ENCODE data around the gene ITGA7. TPM values are rescaled to one million over a fixed set of nuclear protein-coding genes. Genes with fewer than 3 reads are reported as not detected.

Gene ITGA7
- total RNA-seq, 1 experiment from 2014 or later: 2.5 TPM

DNA sequence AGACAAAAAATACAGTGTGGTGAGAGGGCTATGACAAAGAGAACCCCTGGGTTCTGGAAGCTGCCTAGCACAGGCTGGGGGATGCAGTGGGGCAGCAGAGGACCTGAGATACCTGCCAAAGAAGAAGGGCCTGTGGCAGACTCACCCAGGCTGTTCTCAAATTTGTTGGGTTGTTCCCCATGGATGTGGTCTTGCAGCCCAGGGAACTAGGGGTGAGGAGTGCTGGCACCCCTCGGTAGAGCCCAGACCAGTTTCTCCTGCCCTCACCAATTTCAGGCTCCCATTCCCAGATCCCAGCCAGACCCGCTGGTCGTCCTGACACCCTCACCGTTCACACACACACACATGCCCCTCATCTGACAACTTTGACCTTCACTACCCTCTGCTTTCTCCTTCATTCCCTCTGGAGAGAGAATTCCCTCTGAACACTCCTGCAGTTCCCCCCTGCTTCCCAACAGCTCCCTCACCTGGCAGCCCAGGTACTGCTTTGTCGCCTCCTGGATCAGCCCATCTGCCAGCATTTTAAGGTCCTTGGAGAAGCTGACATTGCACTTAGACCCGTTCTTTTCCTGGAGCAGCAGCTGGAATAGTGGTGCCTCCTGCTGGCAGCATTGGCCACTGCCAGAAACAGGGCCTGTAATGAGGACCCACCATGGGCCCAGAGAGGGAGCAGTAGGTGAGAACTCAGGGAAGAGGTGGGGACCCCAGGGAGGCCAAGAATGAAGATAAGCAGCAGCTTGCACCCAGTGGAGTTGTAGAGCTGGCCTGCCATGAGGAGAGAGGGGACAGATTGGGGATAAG is 29.3 kb upstream of the ITGA7 start:
- BruUV-seq (replicated peaks): no TSS peak

GRCh38 chr12:55736076-55736475 is 28.4 kb upstream of the ITGA7 start:
- Histone ChIP-seq H3K27me3 (ENCODE audit: control insufficient read depth, insufficient read depth, low read length) (no peaks in the 10 kb centered on the region), H3K4me3 (ENCODE audit: low read depth in 2 of 2, low read length in 2 of 2) (no peak overlapping the region), H3K9me3 (ENCODE audit: control insufficient read depth, insufficient read depth, low read depth, low read length) (no peaks in the 10 kb centered on the region), H3K4me1 (ENCODE audit: control insufficient read depth, insufficient read depth, low read length) (peaks cover 6% of the 10 kb centered on the region), H3K36me3 (ENCODE audit: control insufficient read depth, insufficient read depth, low read length) (no peaks in the 10 kb centered on the region), H3K27ac (ENCODE audit: low read length) (no peak overlapping the region)
- ChIA-PET CTCF (interaction anchor here (0.6 kb wide), 1 partner anchor 333 kb away, joined by 9 read pairs; no protein-coding TSS in a partner anchor), POLR2A (no interaction called here)
- no peak for TF ChIP-seq REST (IDR thresholded peaks at IDR 0.05; ENCODE audit: insufficient read depth in 1 of 2, low read depth in 2 of 2, low read length in 1 of 2)
- no peak for TF ChIP-seq SIN3A (IDR thresholded peaks at IDR 0.05; ENCODE audit: borderline replicate concordance, insufficient read depth, low read depth, low read length)
- TF ChIP-seq, protein P1, sequence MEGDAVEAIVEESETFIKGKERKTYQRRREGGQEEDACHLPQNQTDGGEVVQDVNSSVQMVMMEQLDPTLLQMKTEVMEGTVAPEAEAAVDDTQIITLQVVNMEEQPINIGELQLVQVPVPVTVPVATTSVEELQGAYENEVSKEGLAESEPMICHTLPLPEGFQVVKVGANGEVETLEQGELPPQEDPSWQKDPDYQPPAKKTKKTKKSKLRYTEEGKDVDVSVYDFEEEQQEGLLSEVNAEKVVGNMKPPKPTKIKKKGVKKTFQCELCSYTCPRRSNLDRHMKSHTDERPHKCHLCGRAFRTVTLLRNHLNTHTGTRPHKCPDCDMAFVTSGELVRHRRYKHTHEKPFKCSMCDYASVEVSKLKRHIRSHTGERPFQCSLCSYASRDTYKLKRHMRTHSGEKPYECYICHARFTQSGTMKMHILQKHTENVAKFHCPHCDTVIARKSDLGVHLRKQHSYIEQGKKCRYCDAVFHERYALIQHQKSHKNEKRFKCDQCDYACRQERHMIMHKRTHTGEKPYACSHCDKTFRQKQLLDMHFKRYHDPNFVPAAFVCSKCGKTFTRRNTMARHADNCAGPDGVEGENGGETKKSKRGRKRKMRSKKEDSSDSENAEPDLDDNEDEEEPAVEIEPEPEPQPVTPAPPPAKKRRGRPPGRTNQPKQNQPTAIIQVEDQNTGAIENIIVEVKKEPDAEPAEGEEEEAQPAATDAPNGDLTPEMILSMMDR (IDR thresholded peaks at IDR 0.05): no peak
- TF ChIP-seq POLR2AphosphoS5 (IDR thresholded peaks at IDR 0.05; ENCODE audit: low read depth, low read length): no peak
- TF ChIP-seq TCF7L2 (IDR thresholded peaks at IDR 0.05; ENCODE audit: low read depth, low read length): no peak
- DNase-seq (ENCODE audit: low read depth, low spot score) (no peak), ATAC-seq (no peak)
- intact Hi-C loops (cut with micrococcal nuclease; ENCODE audit: unreplicated experiment): loop anchor here (5.0 kb wide), 1 partner anchor 81 kb away; the partner anchor contains the start of genes ORMDL2 and SARNP
- BruUV-seq (replicated peaks): no TSS peak
- in situ Hi-C loops (cut with HindIII; ENCODE audit: low pct_unique_long_range_greater_than_20kb, low sequenced_read_pairs): no loop called here

More for the DNA sequence above, 29.3 kb upstream of the ITGA7 start:
- CTCF ChIA-PET: interaction anchor here (0.5 to 2.7 kb wide), 4 partner anchors 13 to 158 kb away, joined by 3 to 17 read pairs (median 3); partner anchors contain the start of gene RDH5
- TF ChIP-seq POLR2AphosphoS5 (IDR thresholded peaks at IDR 0.05; ENCODE audit: low read depth, low read length): no peak
- TF ChIP-seq, protein P1 (IDR thresholded peaks at IDR 0.05): peak; percentile 93
- POLR2A ChIA-PET: no interaction called here
- no peaks in the 10 kb centered on the region for H3K9me3 ChIP-seq (ENCODE audit: control insufficient read depth, insufficient read depth, low read depth, low read length)
- ATAC-seq (peak; percentile 74), DNase-seq (ENCODE audit: low read depth, low spot score) (peak; percentile 59)
- no peaks in the 10 kb centered on the region for H3K27me3 ChIP-seq (ENCODE audit: control insufficient read depth, insufficient read depth, low read length)
- H3K27ac ChIP-seq (ENCODE audit: low read length): no peak overlapping the region
- intact Hi-C loops (cut with micrococcal nuclease; ENCODE audit: unreplicated experiment): loop anchor here (1.0 to 5.0 kb wide), 2 partner anchors 77 to 80 kb away; partner anchors contain the start of genes ORMDL2 and SARNP
- no peaks in the 10 kb centered on the region for H3K36me3 ChIP-seq (ENCODE audit: control insufficient read depth, insufficient read depth, low read length)
- in situ Hi-C loops (cut with HindIII; ENCODE audit: low pct_unique_long_range_greater_than_20kb, low sequenced_read_pairs): no loop called here
- H3K4me3 ChIP-seq (ENCODE audit: low read depth in 2 of 2, low read length in 2 of 2): no peak overlapping the region
- peaks cover 7% of the 10 kb centered on the region for H3K4me1 ChIP-seq (ENCODE audit: control insufficient read depth, insufficient read depth, low read length)

Measured in Panc1 (cell line).